HG02763 (cell line): ENCODE measurements around the gene ARPC3.
A peak's percentile ranks its signal among the peaks of the same experiment; 100 is the strongest.
"Not testable (repeated sequence)": the region's sequence is repeated elsewhere in the genome, so short reads cannot be mapped to it uniquely, and the experiment has no call there.

Experiments used
- ATAC-seq: cut with Tn5 transposase; IDR thresholded peaks from one replicate; pipeline ENCODE4 v1.9.1; 2021; ENCODE audit warnings: mild to moderate bottlenecking, moderate library complexity; ENCODE audit not compliant: unreplicated experiment

ARPC3 gene

DNA sequence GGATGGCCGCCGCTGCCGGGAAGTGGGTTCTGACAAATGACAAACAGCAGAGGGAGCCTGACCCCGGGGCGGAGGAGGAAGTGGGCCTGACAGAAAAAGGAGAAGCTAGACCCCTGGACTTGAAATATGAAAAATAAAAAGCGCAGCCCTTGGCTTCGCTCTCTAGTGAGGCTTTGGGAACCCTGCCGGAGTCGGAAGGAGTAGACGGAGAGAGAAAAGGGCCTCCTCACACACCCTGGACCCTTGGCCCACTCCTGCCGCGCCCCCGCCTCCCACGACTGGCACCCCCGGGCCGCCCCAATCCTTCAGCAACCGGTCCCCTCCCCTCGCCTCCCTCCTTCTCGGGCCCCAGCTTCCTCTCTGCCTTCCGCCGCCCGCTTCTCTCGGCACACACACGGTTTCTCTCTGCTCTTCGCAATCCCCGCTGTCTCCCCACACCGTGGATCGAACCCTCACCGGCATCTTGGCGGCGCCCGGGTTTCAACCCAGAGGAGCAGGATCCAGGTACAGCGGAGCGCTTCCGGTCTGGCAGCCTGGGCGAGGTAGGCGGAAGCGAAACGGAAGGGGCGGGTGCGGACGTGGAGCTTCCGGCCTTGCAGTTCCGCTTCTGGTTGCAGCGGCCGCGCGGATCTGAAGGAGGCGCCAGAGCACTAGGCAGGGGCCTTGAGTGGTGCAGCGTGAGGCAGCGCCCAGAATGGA, at the start of gene ARPC3:
ARPC3 (minus strand) TSS at position 539 of the 699 bp plus-strand sequence; CDS start at position 462, 77 bp downstream.
- ATAC-seq, result peak; percentile 93

- no peak for ATAC-seq
Observed at GRCh38 chr12:110498984-110499706, 49.0 kb upstream of the ARPC3 start.

GRCh38 chr12:110475426-110475825, 25.3 kb upstream of the ARPC3 start:
- ATAC-seq, result no peak

GRCh38 chr12:110468214-110469048, 18.3 kb upstream of the ARPC3 start, which contains the start of the genes FAM216A and GPN3:
Gene FAM216A, plus strand, starts transcription at chr12:110468845. Its CDS starts 31 bp downstream, at chr12:110468876.
Gene GPN3, minus strand, starts transcription at chr12:110468257. Its CDS starts 54 bp downstream, at chr12:110468203.
- ATAC-seq, result peak; percentile 76

DNA sequence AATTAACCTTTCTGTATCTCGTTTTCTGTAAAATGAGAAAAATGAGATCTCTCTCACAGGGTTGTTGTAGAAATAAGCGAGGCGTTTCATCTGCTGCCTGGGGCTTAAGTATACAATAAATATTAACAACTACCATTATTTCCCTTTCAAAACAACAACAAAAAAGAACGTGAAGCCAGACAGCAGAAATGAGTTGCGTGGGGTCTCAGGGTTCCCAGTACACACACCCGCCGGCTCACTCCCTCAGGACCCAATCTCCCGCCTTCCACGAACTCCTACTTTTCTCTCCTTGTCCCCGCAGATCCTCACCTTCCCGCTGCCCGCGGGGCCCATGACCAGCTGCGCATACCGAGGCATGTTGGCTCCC, 17.7 kb upstream of the ARPC3 start:
- ATAC-seq, result no peak

- ATAC-seq, result no peak
Observed at GRCh38 chr12:110466791-110467190, 16.7 kb upstream of the ARPC3 start.

GRCh38 chr12:110465765-110466164, 15.6 kb upstream of the ARPC3 start:
- not testable (repeated sequence) for ATAC-seq

- no peak for ATAC-seq
Observed at GRCh38 chr12:110465024-110465423, 14.9 kb upstream of the ARPC3 start.

- ATAC-seq, result not testable (repeated sequence)
Observed at GRCh38 chr12:110461189-110461588, 11.1 kb upstream of the ARPC3 start.

DNA sequence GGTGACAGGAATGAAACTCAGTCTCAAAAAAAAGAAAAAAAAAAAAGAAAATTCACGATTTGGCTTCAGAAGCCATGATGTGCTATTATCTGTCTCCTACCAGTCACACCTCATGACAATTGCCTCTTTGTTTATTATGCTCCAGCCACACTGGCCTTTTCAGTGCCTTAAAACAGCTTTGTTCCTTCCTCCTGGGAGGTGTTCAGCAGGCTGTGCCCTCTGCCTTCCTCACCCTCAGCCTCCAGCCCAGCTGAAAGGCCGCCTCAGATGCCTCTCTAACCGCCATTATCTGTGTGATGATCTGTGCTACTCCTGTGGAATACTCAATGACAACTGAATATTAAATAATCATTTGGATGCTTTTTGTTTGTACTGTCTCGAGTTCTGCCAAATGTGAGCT, 8.6 kb upstream of the ARPC3 start:
- ATAC-seq, result no peak

- no peak for ATAC-seq
Observed at GRCh38 chr12:110453569-110454296, 3.6 kb upstream of the ARPC3 start.

GRCh38 chr12:110451263-110451662, 1.1 kb upstream of the ARPC3 start:
- no peak for ATAC-seq

DNA sequence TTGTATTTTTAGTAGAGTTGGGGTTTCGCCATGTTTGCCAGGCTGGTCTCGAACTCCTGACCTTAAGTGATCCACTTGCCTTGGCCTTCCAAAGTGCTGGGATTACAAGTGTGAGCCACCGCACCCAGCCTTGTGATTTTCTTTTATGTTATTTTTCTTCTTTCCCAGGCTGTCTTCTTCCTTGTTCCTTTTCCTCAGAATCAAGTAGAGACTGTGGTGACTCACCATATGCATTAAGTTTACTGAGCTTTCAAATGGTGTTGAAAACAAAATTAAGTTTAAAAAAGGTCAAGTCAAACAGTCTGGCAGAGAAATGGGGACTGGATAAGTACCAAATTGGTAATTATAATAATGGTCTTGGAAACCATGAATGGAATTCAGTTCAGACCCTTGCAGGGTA, 5.7 kb downstream of the ARPC3 start:
- no peak for ATAC-seq

DNA sequence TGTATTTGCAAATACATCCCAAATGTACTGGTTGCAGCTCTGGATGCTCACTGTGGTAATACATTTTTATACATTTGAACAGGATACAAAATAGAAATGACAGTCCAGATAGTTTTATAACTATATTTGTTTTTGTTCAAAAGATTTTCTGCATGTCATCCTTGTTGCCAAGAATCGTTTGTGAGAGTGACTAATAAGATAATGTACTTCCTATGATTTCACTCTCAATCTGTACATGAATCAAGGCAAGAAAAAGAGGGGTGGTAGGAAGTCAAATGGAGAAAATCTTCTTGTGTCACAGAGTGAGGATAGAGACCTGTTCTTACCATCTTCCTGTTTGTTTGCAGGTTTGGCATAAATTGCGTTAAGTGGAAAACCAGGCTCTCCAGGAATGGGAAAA, 13.9 kb downstream of the ARPC3 start:
- ATAC-seq, result no peak

GRCh38 chr12:110431957-110432587, 18.1 kb downstream of the ARPC3 start:
- no peak for ATAC-seq

- not testable (repeated sequence) for ATAC-seq
Observed at GRCh38 chr12:110429676-110430075, 20.5 kb downstream of the ARPC3 start.

- ATAC-seq, result no peak
Observed at GRCh38 chr12:110426406-110426805, 23.7 kb downstream of the ARPC3 start.

- no peak for ATAC-seq
Observed at GRCh38 chr12:110424237-110424636, 25.9 kb downstream of the ARPC3 start.

GRCh38 chr12:110421701-110422100, 28.4 kb downstream of the ARPC3 start:
- ATAC-seq, result no peak

- no peak for ATAC-seq
Observed at GRCh38 chr12:110421159-110421661, 28.9 kb downstream of the ARPC3 start.
